ENCODE results near the gene CACNA1B. TPM values are rescaled to one million over a fixed set of nuclear protein-coding genes. Genes with fewer than 3 reads are reported as not detected.

CACNA1B gene
- total RNA-seq, 6 donors from 2014 or later, result 0.03 to 0.15 (median 0.03) TPM; not detected in 3

DNA sequence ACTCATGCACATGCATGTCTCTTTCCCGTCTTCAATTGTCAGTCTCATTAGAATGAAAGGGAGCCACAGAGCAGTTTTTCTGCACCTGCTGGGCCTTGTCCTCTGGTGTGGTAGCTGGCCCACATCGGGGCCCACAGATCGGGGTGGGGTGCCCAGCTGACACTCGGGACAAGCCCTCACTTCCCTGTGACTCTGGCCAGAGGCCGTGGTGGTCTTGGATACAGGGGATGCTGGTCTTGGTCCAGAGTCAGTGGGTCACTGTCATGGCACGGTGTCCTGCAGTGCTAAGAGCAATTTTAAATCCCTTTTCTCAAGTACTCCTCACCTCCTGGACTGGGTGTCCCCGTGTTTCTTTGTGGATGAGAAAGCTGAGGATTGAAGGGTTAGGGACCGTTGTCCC, 193.2 kb downstream of the CACNA1B start:
- ATAC-seq (ENCODE audit: low FRiP score in 2 of 2) (no peak), DNase-seq (peak in 1 of 2 donors; percentile 5)
- TF ChIP-seq POLR2A (IDR thresholded peaks at IDR 0.05) (no peak), CTCF (IDR thresholded peaks at IDR 0.05) (no peak), EP300 (IDR thresholded peaks at IDR 0.05) (no peak), POLR2AphosphoS5 (IDR thresholded peaks at IDR 0.05) (no peak)
- 70 to 95% methylated on average over 7 to 8 of the region's 8 CpGs for WGBS, 2 donors
- Histone ChIP-seq H3K27ac (no peak overlapping the region), H3K27me3 (no peaks in the 10 kb centered on the region), H3K9me3 (no peaks in the 10 kb centered on the region), H3K4me3 (no peak overlapping the region), H3K4me1 (no peaks in the 10 kb centered on the region), H3K36me3 (no peaks in the 10 kb centered on the region)

DNA sequence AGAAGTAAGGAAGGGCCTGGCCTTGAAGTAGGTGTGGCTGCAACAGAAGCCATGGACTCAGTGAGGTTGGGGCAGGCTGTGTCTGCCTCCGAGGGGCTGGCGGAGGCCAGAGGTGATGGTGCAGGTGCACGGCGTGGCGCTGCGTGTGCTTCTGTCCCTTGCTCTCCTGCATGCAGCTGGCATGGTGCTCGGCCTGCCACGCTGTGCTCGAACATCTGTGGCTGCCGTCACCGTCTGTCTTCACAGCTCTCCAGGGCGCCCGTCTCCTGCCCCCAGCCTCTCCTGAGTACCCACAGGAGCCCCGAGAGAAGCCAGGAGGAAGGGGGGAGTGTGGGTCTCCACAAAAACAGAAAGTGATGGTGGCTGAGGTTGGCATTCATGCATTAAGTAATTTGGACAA, 193.7 kb downstream of the CACNA1B start:
- TF ChIP-seq POLR2A (IDR thresholded peaks at IDR 0.05) (no peak), CTCF (IDR thresholded peaks at IDR 0.05) (no peak), POLR2AphosphoS5 (IDR thresholded peaks at IDR 0.05) (no peak), EP300 (IDR thresholded peaks at IDR 0.05) (no peak)
- WGBS, 2 donors, result 83 to 91% methylated on average over 14 of the region's 14 CpGs
- no peak for ATAC-seq (ENCODE audit: low FRiP score in 2 of 2)

DNA sequence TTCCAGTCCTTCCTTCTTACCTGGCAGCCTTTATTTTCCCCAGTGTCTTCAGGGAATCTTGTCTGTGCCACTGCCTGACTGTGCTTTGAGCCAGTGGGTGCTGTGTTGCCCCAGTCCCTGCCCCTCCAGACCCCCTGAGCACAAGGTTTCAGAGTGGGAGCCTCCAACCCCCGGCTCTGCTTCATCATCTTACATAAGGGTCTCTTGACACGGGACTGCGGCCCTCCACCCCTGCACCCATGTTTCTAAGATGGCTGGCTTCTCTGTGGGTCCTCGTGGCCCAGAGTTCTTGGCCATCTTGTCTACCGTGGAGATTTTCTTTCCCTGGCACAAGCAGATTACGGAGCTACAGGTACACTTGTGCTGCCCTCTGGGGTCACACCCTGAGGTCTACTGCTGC, 194.1 kb downstream of the CACNA1B start:
- no peaks in the 10 kb centered on the region for H3K27me3 ChIP-seq
- H3K4me1 ChIP-seq, result no peaks in the 10 kb centered on the region
- H3K4me3 ChIP-seq, result no peak overlapping the region
- H3K36me3 ChIP-seq, result no peaks in the 10 kb centered on the region
- no peaks in the 10 kb centered on the region for H3K9me3 ChIP-seq
- no peak overlapping the region for H3K27ac ChIP-seq
- ATAC-seq (ENCODE audit: low FRiP score in 2 of 2) (no peak), DNase-seq (peak in 1 of 2 donors; percentile 15)
- TF ChIP-seq CTCF (IDR thresholded peaks at IDR 0.05) (no peak), POLR2A (IDR thresholded peaks at IDR 0.05) (no peak), EP300 (IDR thresholded peaks at IDR 0.05) (no peak), POLR2AphosphoS5 (IDR thresholded peaks at IDR 0.05) (no peak)
- 84 to 89% methylated on average over 6 of the region's 6 CpGs for WGBS, 2 donors

More for the DNA sequence above, 193.7 kb downstream of the CACNA1B start:
- Histone ChIP-seq H3K4me3 (no peak overlapping the region), H3K4me1 (no peaks in the 10 kb centered on the region), H3K36me3 (no peaks in the 10 kb centered on the region), H3K27me3 (no peaks in the 10 kb centered on the region), H3K9me3 (no peaks in the 10 kb centered on the region), H3K27ac (no peak overlapping the region)
- DNase-seq, result peak in 1 of 2 donors; percentile 9

GRCh38 chr9:138072161-138072842, 194.7 kb downstream of the CACNA1B start:
- Histone ChIP-seq H3K4me3 (no peak overlapping the region), H3K4me1 (no peaks in the 10 kb centered on the region), H3K36me3 (no peaks in the 10 kb centered on the region), H3K27ac (no peak overlapping the region), H3K27me3 (no peaks in the 10 kb centered on the region), H3K9me3 (no peaks in the 10 kb centered on the region)
- DNase-seq (peak in 1 of 2 donors; percentile 6), ATAC-seq (ENCODE audit: low FRiP score in 2 of 2) (no peak)
- TF ChIP-seq POLR2AphosphoS5 (IDR thresholded peaks at IDR 0.05) (no peak), EP300 (IDR thresholded peaks at IDR 0.05) (no peak), CTCF (IDR thresholded peaks at IDR 0.05) (no peak), POLR2A (IDR thresholded peaks at IDR 0.05) (no peak)
- 71 to 75% methylated on average over 10 to 12 of the region's 12 CpGs for WGBS, 2 donors

- Histone ChIP-seq H3K4me3 (no peak overlapping the region), H3K9me3 (no peaks in the 10 kb centered on the region), H3K27ac (no peak overlapping the region), H3K27me3 (no peaks in the 10 kb centered on the region), H3K36me3 (no peaks in the 10 kb centered on the region), H3K4me1 (no peaks in the 10 kb centered on the region)
- 53 to 75% methylated on average over 9 of the region's 9 CpGs for WGBS, 2 donors
- TF ChIP-seq CTCF (IDR thresholded peaks at IDR 0.05) (no peak), POLR2AphosphoS5 (IDR thresholded peaks at IDR 0.05) (no peak), POLR2A (IDR thresholded peaks at IDR 0.05) (no peak), EP300 (IDR thresholded peaks at IDR 0.05) (no peak)
- peak in 1 of 2 donors; percentile 5 for DNase-seq
- no peak for ATAC-seq (ENCODE audit: low FRiP score in 2 of 2)
Measured at GRCh38 chr9:138072897-138073296, 195.3 kb downstream of the CACNA1B start.

All from upper lobe of left lung (tissue), 6 donors.